Endodermal cell (in vitro differentiated cells): ENCODE results near the gene RCN1. TPM values are rescaled to one million over a fixed set of nuclear protein-coding genes. Genes with fewer than 3 reads are reported as not detected.

Experiments used
- DNase-seq: peaks from one replicate; pipeline ENCODE4 v3.0.0-alpha.2; 2017
- H3K27ac ChIP-seq: 2 replicates; pipeline ENCODE4 v1.5.1; 2013; ENCODE audit warnings: mild to moderate bottlenecking, low read depth, low read length, moderate library complexity
- H3K27me3 ChIP-seq: 2 replicates; pipeline ENCODE4 v1.6.1; 2013; ENCODE audit warnings: mild to moderate bottlenecking, low read length, moderate library complexity; ENCODE audit not compliant: insufficient read depth, control insufficient read depth, poor library complexity, severe bottlenecking
- H3K36me3 ChIP-seq: 2 replicates; pipeline ENCODE4 v1.7.0; 2013; ENCODE audit warnings: mild to moderate bottlenecking, low read length, moderate library complexity; ENCODE audit not compliant: control insufficient read depth, insufficient read depth
- H3K4me1 ChIP-seq: one replicate; pipeline ENCODE4 v1.7.0; 2013; ENCODE audit warnings: low read length; ENCODE audit not compliant: control insufficient read depth, insufficient read depth
- H3K4me3 ChIP-seq: 2 replicates; pipeline ENCODE4 v1.5.1; 2013; ENCODE audit warnings: mild to moderate bottlenecking, low read length, moderate library complexity
- H3K9ac ChIP-seq: 2 replicates; pipeline ENCODE4 v1.6.1; 2013; ENCODE audit warnings: mild to moderate bottlenecking, low read length, moderate library complexity; ENCODE audit not compliant: poor library complexity, severe bottlenecking; ENCODE audit errors: extremely low read depth
- H3K9me3 ChIP-seq: 2 replicates; pipeline ENCODE4 v1.6.1; 2013; ENCODE audit warnings: mild to moderate bottlenecking, low read length, moderate library complexity; ENCODE audit not compliant: control insufficient read depth
- H3K27ac Mint-ChIP-seq: 2 replicates; pipeline ENCODE4 v1.8.0; 2020; ENCODE audit warnings: mixed read lengths
- H3K27me3 Mint-ChIP-seq: 2 replicates; pipeline ENCODE4 v1.8.0; 2021; ENCODE audit warnings: mild to moderate bottlenecking, mixed read lengths; ENCODE audit not compliant: insufficient read depth
- H3K36me3 Mint-ChIP-seq: 2 replicates; pipeline ENCODE4 v1.8.0; 2020; ENCODE audit warnings: low read depth, mixed read lengths
- H3K4me1 Mint-ChIP-seq: 2 replicates; pipeline ENCODE4 v1.8.0; 2020; ENCODE audit warnings: mixed read lengths
- H3K4me3 Mint-ChIP-seq: 2 replicates; pipeline ENCODE4 v1.8.0; 2020; ENCODE audit warnings: mild to moderate bottlenecking, moderate library complexity, mixed read lengths
- H3K9me3 Mint-ChIP-seq: 2 replicates; pipeline ENCODE4 v1.8.0; 2020; ENCODE audit warnings: mild to moderate bottlenecking, mixed read lengths
- CTCF ChIP-seq: fragments of 200-600 bp; sonication (generic); conservative IDR thresholded peaks from 2 replicates; pipeline ENCODE4 v1.5.0; 2021; ENCODE audit warnings: antibody characterized with exemption, mild to moderate bottlenecking
- WGBS, 2 experiments: methylation state at CpG; one replicate each; pipeline versions ENCODE4 v1.1.5 to v1.1.7; 2013; ENCODE audit warnings: missing lambda C conversion rate in 2 of 2, mixed read lengths in 1 of 2; ENCODE audit not compliant: insufficient coverage in 1 of 2, insufficient read length in 1 of 2; 5-methylcytosine and 5-hydroxymethylcytosine counted together
- total RNA-seq, 2 donors: library from RNA; stranded (reverse); fragmentation: NEBNext Ultra II Directional in 1 of 2; extraction: Animal tissue kit (Norgen Biotek cat#: 25700) in 1 of 2; gene quantifications; 2 replicates in 1 of 2; 3 replicates in 1 of 2; pipeline ENCODE4 v1.2.1, GENCODE V29; 2021

RCN1 gene
- total RNA-seq, 2 donors from 2014 or later, result 99.5 to 136 TPM

DNA sequence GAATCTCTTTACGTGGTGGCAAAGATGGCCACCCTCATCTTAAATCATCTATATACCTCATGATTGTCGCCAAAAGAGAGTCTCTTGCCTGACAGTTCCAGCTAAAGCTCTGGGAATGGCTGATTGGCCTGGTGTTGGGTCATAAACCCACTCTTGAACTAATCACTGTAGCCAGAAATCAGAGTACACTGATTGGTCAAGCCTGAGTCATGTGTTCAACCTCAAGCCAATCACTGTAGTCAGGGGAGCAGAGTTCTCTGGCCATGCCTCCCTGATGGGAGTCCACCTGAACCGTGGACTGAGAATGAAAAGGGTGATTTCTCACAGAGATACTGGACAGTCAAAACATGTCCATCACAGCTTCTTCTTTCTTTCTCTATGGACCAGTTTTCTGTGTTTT lies 45.8 kb downstream of the RCN1 start:
- H3K36me3 Mint-ChIP-seq, result no peaks in the 10 kb centered on the region
- Histone ChIP-seq H3K36me3 (no peaks in the 10 kb centered on the region), H3K9me3 (peaks cover 22% of the 10 kb centered on the region), H3K27ac (no peak overlapping the region), H3K27me3 (peaks cover 42% of the 10 kb centered on the region), H3K4me3 (no peak overlapping the region), H3K9ac (no peak overlapping the region), H3K4me1 (peaks cover 3% of the 10 kb centered on the region)
- WGBS, 2 experiments, result 88 to 92% methylated on average over 2 to 3 of the region's 3 CpGs
- peaks cover 35% of the 10 kb centered on the region for H3K27me3 Mint-ChIP-seq
- DNase-seq, result no peak
- no peak for TF ChIP-seq CTCF
- H3K4me1 Mint-ChIP-seq, result peaks cover 13% of the 10 kb centered on the region
- no peak overlapping the region for H3K4me3 Mint-ChIP-seq
- H3K27ac Mint-ChIP-seq, result no peak overlapping the region
- H3K9me3 Mint-ChIP-seq, result no peaks in the 10 kb centered on the region

GRCh38 chr11:32137263-32137662 lies 46.4 kb downstream of the RCN1 start:
- Mint-ChIP-seq H3K9me3 (no peaks in the 10 kb centered on the region), H3K36me3 (no peaks in the 10 kb centered on the region), H3K4me3 (no peak overlapping the region), H3K27me3 (peaks cover 38% of the 10 kb centered on the region), H3K27ac (no peak overlapping the region), H3K4me1 (peaks cover 13% of the 10 kb centered on the region)
- Histone ChIP-seq H3K4me1 (peaks cover 3% of the 10 kb centered on the region), H3K9ac (no peak overlapping the region), H3K36me3 (no peaks in the 10 kb centered on the region), H3K4me3 (no peak overlapping the region), H3K9me3 (peaks cover 22% of the 10 kb centered on the region), H3K27ac (no peak overlapping the region), H3K27me3 (peaks cover 48% of the 10 kb centered on the region)
- no peak for DNase-seq
- 80 to 91% methylated on average over 2 of the region's 2 CpGs for WGBS, 2 experiments
- TF ChIP-seq CTCF, result no peak

- H3K36me3 ChIP-seq, result no peaks in the 10 kb centered on the region
- H3K4me3 ChIP-seq, result no peak overlapping the region
- peaks cover 38% of the 10 kb centered on the region for H3K27me3 Mint-ChIP-seq
- H3K27me3 ChIP-seq, result peaks cover 54% of the 10 kb centered on the region
- peaks cover 13% of the 10 kb centered on the region for H3K4me1 Mint-ChIP-seq
- no peak overlapping the region for H3K27ac Mint-ChIP-seq
- no peaks in the 10 kb centered on the region for H3K9me3 Mint-ChIP-seq
- peaks cover 22% of the 10 kb centered on the region for H3K9me3 ChIP-seq
- no peak overlapping the region for H3K27ac ChIP-seq
- no peak overlapping the region for H3K4me3 Mint-ChIP-seq
- H3K36me3 Mint-ChIP-seq, result no peaks in the 10 kb centered on the region
- H3K9ac ChIP-seq, result no peak overlapping the region
- no peak for TF ChIP-seq CTCF
- WGBS, 2 experiments, result 95 to 98% methylated on average over 3 of the region's 3 CpGs
- no peak for DNase-seq
- H3K4me1 ChIP-seq, result peaks cover 3% of the 10 kb centered on the region
These were observed 47.0 kb downstream of the RCN1 start for GRCh38 chr11:32137869-32138268.
